WI38 (cell line): ENCODE data around the gene BSN.
A peak's percentile ranks its signal among the peaks of the same experiment; 100 is the strongest.

Experiments used
- H3K4me3 ChIP-seq: 2 replicates; pipeline ENCODE4 v1.5.1; 2011; ENCODE audit warnings: low read depth, mild to moderate bottlenecking, control low read depth, low read length
- TF ChIP-seq, protein P1 (sequence below): IDR thresholded peaks from 2 replicates; pipeline ENCODE4 v1.5.1; 2012; ENCODE audit warnings: low read depth, mild to moderate bottlenecking, control low read depth, low read length

BSN gene

DNA sequence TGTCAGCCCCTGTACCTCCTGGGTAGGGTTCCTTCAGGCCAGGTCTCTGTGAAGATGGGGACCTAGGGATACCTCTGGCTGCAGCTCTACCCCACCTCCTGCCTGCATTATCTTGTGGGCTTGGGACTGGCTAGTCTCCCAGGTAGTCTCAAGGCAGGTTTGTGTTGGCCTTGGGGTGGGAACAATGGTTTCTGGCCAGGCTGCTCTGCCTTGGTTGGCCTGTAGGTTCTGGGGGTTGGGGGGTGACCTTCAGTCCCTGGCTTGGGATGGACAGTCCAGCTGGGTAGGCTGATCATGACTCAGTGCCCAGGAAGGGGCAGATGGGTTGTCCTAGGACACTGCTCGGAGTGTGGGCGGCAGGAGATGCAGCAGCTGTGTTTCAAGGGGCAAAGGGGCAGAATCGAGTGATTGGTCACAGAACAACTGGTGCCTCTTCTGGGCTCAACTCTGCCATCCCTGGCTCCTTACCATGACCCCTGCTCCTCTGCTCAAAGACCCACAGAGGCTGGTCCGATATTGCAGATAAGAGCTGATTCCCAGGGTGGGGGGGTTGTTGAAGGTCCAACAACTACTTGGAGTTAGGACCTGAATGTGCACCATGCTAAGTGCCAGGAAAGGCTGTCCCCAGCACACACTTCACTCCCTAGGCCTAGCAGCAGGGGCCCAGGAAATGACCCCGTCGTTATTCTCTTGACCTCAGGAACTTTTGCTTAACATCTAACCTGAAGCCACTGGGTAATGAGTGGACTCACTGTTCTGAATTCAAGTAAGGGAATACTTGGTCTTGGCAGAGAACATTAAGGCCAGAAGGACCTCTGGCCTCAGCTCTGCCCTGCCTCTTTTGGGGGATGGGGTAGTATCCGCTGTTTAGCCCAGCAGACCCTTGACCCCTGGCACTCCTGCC lies 18.1 kb upstream of the BSN start:
- TF ChIP-seq, protein P1, sequence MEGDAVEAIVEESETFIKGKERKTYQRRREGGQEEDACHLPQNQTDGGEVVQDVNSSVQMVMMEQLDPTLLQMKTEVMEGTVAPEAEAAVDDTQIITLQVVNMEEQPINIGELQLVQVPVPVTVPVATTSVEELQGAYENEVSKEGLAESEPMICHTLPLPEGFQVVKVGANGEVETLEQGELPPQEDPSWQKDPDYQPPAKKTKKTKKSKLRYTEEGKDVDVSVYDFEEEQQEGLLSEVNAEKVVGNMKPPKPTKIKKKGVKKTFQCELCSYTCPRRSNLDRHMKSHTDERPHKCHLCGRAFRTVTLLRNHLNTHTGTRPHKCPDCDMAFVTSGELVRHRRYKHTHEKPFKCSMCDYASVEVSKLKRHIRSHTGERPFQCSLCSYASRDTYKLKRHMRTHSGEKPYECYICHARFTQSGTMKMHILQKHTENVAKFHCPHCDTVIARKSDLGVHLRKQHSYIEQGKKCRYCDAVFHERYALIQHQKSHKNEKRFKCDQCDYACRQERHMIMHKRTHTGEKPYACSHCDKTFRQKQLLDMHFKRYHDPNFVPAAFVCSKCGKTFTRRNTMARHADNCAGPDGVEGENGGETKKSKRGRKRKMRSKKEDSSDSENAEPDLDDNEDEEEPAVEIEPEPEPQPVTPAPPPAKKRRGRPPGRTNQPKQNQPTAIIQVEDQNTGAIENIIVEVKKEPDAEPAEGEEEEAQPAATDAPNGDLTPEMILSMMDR, result no peak
- H3K4me3 ChIP-seq, result no peak overlapping the region

- TF ChIP-seq, protein P1, result no peak
- no peak overlapping the region for H3K4me3 ChIP-seq
Observed at GRCh38 chr3:49536875-49537533, 17.3 kb upstream of the BSN start.

- peak overlapping the region; percentile 56 for H3K4me3 ChIP-seq
- TF ChIP-seq, protein P1, result peak; percentile 79
Observed at GRCh38 chr3:49539659-49540560, 14.4 kb upstream of the BSN start.

GRCh38 chr3:49552087-49552486 lies 2.2 kb upstream of the BSN start:
- no peak overlapping the region for H3K4me3 ChIP-seq
- TF ChIP-seq, protein P1, result no peak

- peak overlapping the region; percentile 78 for H3K4me3 ChIP-seq
- TF ChIP-seq, protein P1, result no peak
Observed at GRCh38 chr3:49553324-49553691, 969 bp upstream of the BSN start.

GRCh38 chr3:49554633-49555265 lies 472 bp downstream of the BSN start:
- peak overlapping the region; percentile 34; the same call in 1 of the 2 replicates for H3K4me3 ChIP-seq
- TF ChIP-seq, protein P1, result no peak
